Measurements from ENCODE around the gene ATXN7L1.

ATXN7L1 gene

DNA sequence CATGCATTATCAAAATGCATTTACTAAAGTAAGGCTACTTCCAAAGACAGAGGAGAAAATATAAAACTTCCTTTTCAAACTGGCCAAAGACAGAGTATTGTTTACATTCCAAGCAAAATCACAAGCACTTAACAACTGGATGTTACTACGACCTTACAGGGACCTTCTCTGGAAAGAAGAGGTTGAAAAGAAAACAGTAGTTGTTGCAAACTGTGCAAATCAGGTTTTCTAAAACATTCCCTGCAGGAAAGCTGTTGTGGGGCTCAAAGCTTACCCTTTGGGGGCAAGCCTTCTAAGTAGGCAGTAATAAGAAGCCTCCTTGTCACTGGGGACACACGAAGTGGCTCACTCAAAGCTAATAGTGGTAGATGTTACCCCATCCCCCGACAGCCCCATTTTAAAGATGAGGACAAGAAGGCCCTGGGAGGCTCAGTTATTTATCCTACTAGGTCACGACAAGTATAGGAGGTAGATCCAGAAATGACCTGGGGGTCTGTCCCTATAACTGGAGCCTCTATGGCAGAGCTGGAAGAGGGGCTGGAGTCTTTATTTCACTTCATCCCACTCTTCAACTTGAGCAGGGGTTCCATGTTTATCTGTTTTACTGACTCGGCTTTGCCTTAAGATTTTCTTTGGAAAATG lies 46.6 kb downstream of the ATXN7L1 start:
- TF ChIP-seq, protein P1, sequence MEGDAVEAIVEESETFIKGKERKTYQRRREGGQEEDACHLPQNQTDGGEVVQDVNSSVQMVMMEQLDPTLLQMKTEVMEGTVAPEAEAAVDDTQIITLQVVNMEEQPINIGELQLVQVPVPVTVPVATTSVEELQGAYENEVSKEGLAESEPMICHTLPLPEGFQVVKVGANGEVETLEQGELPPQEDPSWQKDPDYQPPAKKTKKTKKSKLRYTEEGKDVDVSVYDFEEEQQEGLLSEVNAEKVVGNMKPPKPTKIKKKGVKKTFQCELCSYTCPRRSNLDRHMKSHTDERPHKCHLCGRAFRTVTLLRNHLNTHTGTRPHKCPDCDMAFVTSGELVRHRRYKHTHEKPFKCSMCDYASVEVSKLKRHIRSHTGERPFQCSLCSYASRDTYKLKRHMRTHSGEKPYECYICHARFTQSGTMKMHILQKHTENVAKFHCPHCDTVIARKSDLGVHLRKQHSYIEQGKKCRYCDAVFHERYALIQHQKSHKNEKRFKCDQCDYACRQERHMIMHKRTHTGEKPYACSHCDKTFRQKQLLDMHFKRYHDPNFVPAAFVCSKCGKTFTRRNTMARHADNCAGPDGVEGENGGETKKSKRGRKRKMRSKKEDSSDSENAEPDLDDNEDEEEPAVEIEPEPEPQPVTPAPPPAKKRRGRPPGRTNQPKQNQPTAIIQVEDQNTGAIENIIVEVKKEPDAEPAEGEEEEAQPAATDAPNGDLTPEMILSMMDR (IDR thresholded peaks at IDR 0.05) = no peak
- Histone ChIP-seq H3K27ac (no peak overlapping the region), H3K4me1 (peaks cover 4% of the 10 kb centered on the region), H3K9ac (no peak overlapping the region), H2AFZ (no peak overlapping the region), H3K4me2 (ENCODE audit: low read length) (no peak overlapping the region), H3K79me2 (no peaks in the 10 kb centered on the region), H3K9me3 (ENCODE audit: control insufficient read depth, low read length) (no peaks in the 10 kb centered on the region), H3K27me3 (ENCODE audit: control insufficient read depth, insufficient read depth, low read length) (no peaks in the 10 kb centered on the region), H3K4me3 (ENCODE audit: low read depth, low read length) (no peak overlapping the region), H3K36me3 (ENCODE audit: control insufficient read depth, insufficient read depth, low read length) (no peaks in the 10 kb centered on the region)

- H3K4me2 ChIP-seq (ENCODE audit: low read length) = no peak overlapping the region
Measured at GRCh38 chr7:105828141-105828540, 48.3 kb downstream of the ATXN7L1 start.

GRCh38 chr7:105827151-105827875 lies 49.1 kb downstream of the ATXN7L1 start:
- Histone ChIP-seq H3K27me3 (ENCODE audit: control insufficient read depth, insufficient read depth, low read length) (no peaks in the 10 kb centered on the region), H3K9ac (no peak overlapping the region), H2AFZ (no peak overlapping the region), H3K4me2 (ENCODE audit: low read length) (no peak overlapping the region), H3K4me3 (ENCODE audit: low read depth, low read length) (no peak overlapping the region), H3K4me1 (peaks cover 4% of the 10 kb centered on the region), H3K36me3 (ENCODE audit: control insufficient read depth, insufficient read depth, low read length) (no peaks in the 10 kb centered on the region), H3K27ac (no peak overlapping the region), H3K79me2 (no peaks in the 10 kb centered on the region), H3K9me3 (ENCODE audit: control insufficient read depth, low read length) (no peaks in the 10 kb centered on the region)
- TF ChIP-seq, protein P1 (IDR thresholded peaks at IDR 0.05) = no peak

More at GRCh38 chr7:105828141-105828540, 48.3 kb downstream of the ATXN7L1 start:
- Histone ChIP-seq H3K27me3 (ENCODE audit: control insufficient read depth, insufficient read depth, low read length) (no peaks in the 10 kb centered on the region), H2AFZ (no peak overlapping the region), H3K4me3 (ENCODE audit: low read depth, low read length) (no peak overlapping the region), H3K27ac (no peak overlapping the region), H3K9ac (no peak overlapping the region), H3K4me1 (peaks cover 4% of the 10 kb centered on the region), H3K9me3 (ENCODE audit: control insufficient read depth, low read length) (no peaks in the 10 kb centered on the region), H3K79me2 (no peaks in the 10 kb centered on the region), H3K36me3 (ENCODE audit: control insufficient read depth, insufficient read depth, low read length) (no peaks in the 10 kb centered on the region)
- TF ChIP-seq, protein P1 (IDR thresholded peaks at IDR 0.05) = no peak

GRCh38 chr7:105826143-105826542 lies 50.3 kb downstream of the ATXN7L1 start:
- H2AFZ ChIP-seq = no peak overlapping the region
- no peaks in the 10 kb centered on the region for H3K79me2 ChIP-seq
- no peaks in the 10 kb centered on the region for H3K9me3 ChIP-seq (ENCODE audit: control insufficient read depth, low read length)
- TF ChIP-seq, protein P1 (IDR thresholded peaks at IDR 0.05) = no peak
- no peak overlapping the region for H3K4me3 ChIP-seq (ENCODE audit: low read depth, low read length)
- H3K36me3 ChIP-seq (ENCODE audit: control insufficient read depth, insufficient read depth, low read length) = no peaks in the 10 kb centered on the region
- no peak overlapping the region for H3K9ac ChIP-seq
- H3K27ac ChIP-seq = no peak overlapping the region
- H3K27me3 ChIP-seq (ENCODE audit: control insufficient read depth, insufficient read depth, low read length) = no peaks in the 10 kb centered on the region
- H3K4me2 ChIP-seq (ENCODE audit: low read length) = no peak overlapping the region
- H3K4me1 ChIP-seq = peaks cover 4% of the 10 kb centered on the region
